Lower lobe of right lung (tissue), 2 donors: Measurements from ENCODE around the gene ALPI. TPM values are rescaled to one million over a fixed set of nuclear protein-coding genes. Genes with fewer than 3 reads are reported as not detected.
A peak's percentile ranks its signal among the peaks of the same experiment; 100 is the strongest.

Experiments
- ATAC-seq, 2 donors: fragments of 200-7000 bp; cut with Tn5 transposase; one replicate each; pipeline ENCODE4 v1.9.1; 2020 to 2022; ENCODE audit warnings: mild to moderate bottlenecking in 2 of 2, moderate library complexity in 2 of 2
- DNase-seq: peaks from one replicate; pipeline ENCODE4 v3.0.0-alpha.2; 2020
- H3K27ac ChIP-seq: fragments of 200-600 bp; one replicate; pipeline ENCODE4 v1.8.0; 2022
- H3K27me3 ChIP-seq: fragments of 200-600 bp; one replicate; pipeline ENCODE4 v1.8.0; 2022; ENCODE audit warnings: low read depth
- H3K36me3 ChIP-seq: fragments of 200-600 bp; one replicate; pipeline ENCODE4 v1.8.0; 2022; ENCODE audit warnings: mild to moderate bottlenecking
- H3K4me1 ChIP-seq: fragments of 200-600 bp; one replicate; pipeline ENCODE4 v1.8.0; 2022
- H3K4me3 ChIP-seq: fragments of 200-600 bp; one replicate; pipeline ENCODE4 v1.8.0; 2022; ENCODE audit warnings: mild to moderate bottlenecking
- H3K9me3 ChIP-seq: fragments of 200-600 bp; one replicate; pipeline ENCODE4 v1.8.0; 2022
- intact Hi-C: fragments of 100-400 bp; cut with DNase I; formaldehyde crosslinking; loops from one replicate; pipeline ENCODE4 v1.11.0; 2022
- total RNA-seq: library from RNA; stranded (reverse); fragmentation: NEBNext Ultra II Directional; extraction: Animal tissue kit (Norgen Biotek cat#: 25700); gene quantifications from one replicate; pipeline ENCODE4 v1.2.1, GENCODE V29; 2021
- TF ChIP-seq, protein P1 (sequence below): fragments of 200-600 bp; IDR thresholded peaks from one replicate; pipeline ENCODE4 v1.8.0; 2022; ENCODE audit warnings: antibody characterized with exemption, mild to moderate bottlenecking
- donor health status: DM: no; HTN: yes; CAD: no; lungs with severe emphysema.

ALPI gene
- total RNA-seq, 1 donor from 2014 or later, result not detected

DNA sequence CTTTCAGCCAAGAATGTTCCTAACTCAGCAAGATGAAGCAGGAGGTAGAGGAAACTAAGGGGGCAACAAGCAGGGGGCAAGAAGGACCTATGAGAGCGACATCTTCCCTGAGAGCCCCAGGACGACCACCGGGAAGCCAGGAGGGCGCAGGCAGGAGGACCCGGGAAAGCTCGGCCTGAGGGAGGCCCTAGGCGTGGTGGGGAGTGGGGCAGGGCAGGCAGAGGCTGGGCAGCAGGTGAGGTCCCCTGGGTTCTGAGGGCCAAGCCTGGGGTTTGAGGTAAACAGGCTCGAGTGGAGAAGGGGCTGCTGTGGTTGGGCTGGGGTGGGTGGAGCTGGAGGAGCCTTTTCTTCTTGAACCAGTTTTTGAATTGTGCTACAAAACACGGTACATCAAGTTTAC lies 1.3 kb upstream of the ALPI start:
- Histone ChIP-seq H3K36me3 (no peaks in the 10 kb centered on the region), H3K27me3 (peaks cover 24% of the 10 kb centered on the region), H3K27ac (no peak overlapping the region), H3K4me1 (no peaks in the 10 kb centered on the region), H3K9me3 (no peaks in the 10 kb centered on the region), H3K4me3 (no peak overlapping the region)
- DNase-seq, result peak; percentile 13
- intact Hi-C loops, result no loop called here
- ATAC-seq, result no peak
- TF ChIP-seq, protein P1, sequence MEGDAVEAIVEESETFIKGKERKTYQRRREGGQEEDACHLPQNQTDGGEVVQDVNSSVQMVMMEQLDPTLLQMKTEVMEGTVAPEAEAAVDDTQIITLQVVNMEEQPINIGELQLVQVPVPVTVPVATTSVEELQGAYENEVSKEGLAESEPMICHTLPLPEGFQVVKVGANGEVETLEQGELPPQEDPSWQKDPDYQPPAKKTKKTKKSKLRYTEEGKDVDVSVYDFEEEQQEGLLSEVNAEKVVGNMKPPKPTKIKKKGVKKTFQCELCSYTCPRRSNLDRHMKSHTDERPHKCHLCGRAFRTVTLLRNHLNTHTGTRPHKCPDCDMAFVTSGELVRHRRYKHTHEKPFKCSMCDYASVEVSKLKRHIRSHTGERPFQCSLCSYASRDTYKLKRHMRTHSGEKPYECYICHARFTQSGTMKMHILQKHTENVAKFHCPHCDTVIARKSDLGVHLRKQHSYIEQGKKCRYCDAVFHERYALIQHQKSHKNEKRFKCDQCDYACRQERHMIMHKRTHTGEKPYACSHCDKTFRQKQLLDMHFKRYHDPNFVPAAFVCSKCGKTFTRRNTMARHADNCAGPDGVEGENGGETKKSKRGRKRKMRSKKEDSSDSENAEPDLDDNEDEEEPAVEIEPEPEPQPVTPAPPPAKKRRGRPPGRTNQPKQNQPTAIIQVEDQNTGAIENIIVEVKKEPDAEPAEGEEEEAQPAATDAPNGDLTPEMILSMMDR, result no peak

DNA sequence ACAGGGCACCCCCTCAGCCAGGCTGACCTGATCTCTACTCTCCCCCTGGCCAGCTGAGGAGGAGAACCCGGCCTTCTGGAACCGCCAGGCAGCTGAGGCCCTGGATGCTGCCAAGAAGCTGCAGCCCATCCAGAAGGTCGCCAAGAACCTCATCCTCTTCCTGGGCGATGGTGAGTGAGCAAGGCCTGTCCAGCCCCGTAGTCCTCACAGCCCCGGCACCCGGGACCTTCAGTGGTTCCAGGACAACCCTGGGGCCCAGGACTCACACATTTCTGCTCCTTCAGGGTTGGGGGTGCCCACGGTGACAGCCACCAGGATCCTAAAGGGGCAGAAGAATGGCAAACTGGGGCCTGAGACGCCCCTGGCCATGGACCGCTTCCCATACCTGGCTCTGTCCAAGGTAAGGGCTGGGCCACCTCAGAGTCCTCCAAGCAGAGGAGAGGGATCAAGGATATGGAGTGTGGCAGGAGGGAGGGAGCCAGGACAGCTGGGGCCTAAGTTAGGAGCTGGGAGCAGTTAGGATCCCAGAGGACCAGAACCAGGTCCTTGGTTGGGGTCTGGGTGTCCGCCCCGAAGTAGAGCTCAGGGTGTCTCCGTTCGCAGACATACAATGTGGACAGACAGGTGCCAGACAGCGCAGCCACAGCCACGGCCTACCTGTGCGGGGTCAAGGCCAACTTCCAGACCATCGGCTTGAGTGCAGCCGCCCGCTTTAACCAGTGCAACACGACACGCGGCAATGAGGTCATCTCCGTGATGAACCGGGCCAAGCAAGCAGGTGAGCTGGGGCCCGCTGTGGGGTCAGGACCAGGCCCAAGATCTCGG lies 555 bp downstream of the ALPI start:
- Histone ChIP-seq H3K27ac (no peak overlapping the region), H3K9me3 (no peaks in the 10 kb centered on the region), H3K4me3 (no peak overlapping the region), H3K36me3 (no peaks in the 10 kb centered on the region), H3K4me1 (no peaks in the 10 kb centered on the region), H3K27me3 (peaks cover 26% of the 10 kb centered on the region)
- DNase-seq (peak; percentile 37), ATAC-seq (no peak)
- intact Hi-C loops, result no loop called here
- TF ChIP-seq, protein P1, result no peak

DNA sequence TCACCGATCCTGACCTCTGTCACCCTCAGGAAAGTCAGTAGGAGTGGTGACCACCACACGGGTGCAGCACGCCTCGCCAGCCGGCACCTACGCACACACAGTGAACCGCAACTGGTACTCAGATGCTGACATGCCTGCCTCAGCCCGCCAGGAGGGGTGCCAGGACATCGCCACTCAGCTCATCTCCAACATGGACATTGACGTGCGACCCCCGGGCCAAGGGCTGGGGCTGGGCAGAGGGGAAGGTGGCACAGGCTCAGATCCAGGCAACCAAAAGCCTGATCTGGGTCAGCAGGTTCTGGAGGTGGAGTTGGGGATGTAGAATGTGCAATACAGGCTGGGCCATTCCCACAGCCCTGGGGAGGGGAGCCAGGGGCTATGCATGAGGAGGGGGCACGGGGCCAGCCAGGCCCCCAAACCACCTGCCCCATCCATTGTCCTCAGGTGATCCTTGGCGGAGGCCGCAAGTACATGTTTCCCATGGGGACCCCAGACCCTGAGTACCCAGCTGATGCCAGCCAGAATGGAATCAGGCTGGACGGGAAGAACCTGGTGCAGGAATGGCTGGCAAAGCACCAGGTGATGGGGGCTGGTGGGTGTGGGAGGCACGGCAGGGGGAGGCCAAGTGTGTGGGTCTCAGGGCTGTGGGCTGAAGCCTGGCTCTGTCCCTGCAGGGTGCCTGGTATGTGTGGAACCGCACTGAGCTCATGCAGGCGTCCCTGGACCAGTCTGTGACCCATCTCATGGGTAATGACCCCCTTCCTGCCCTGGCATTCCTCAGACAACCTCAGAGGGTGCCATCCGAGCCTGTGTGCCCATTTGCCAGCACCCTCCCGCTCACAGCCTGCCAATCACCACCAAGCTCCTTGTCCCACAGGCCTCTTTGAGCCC lies 1.4 kb downstream of the ALPI start:
- TF ChIP-seq, protein P1, result no peak

GRCh38 chr2:232458051-232458660 lies 2.2 kb downstream of the ALPI start:
- intact Hi-C loops, result no loop called here
- DNase-seq (peak; percentile 31), ATAC-seq (no peak)
- no peak overlapping the region for H3K4me3 ChIP-seq
- no peak overlapping the region for H3K27ac ChIP-seq
- H3K36me3 ChIP-seq, result no peaks in the 10 kb centered on the region
- TF ChIP-seq, protein P1, result no peak
- peaks cover 26% of the 10 kb centered on the region for H3K27me3 ChIP-seq
- H3K9me3 ChIP-seq, result no peaks in the 10 kb centered on the region
- H3K4me1 ChIP-seq, result no peaks in the 10 kb centered on the region

More for the DNA sequence above, 1.4 kb downstream of the ALPI start:
- H3K4me3 ChIP-seq, result no peak overlapping the region
- H3K36me3 ChIP-seq, result no peaks in the 10 kb centered on the region
- ATAC-seq (no peak), DNase-seq (peak; percentile 32)
- intact Hi-C loops, result no loop called here
- H3K9me3 ChIP-seq, result no peaks in the 10 kb centered on the region
- no peak overlapping the region for H3K27ac ChIP-seq
- H3K27me3 ChIP-seq, result peaks cover 26% of the 10 kb centered on the region
- H3K4me1 ChIP-seq, result no peaks in the 10 kb centered on the region

DNA sequence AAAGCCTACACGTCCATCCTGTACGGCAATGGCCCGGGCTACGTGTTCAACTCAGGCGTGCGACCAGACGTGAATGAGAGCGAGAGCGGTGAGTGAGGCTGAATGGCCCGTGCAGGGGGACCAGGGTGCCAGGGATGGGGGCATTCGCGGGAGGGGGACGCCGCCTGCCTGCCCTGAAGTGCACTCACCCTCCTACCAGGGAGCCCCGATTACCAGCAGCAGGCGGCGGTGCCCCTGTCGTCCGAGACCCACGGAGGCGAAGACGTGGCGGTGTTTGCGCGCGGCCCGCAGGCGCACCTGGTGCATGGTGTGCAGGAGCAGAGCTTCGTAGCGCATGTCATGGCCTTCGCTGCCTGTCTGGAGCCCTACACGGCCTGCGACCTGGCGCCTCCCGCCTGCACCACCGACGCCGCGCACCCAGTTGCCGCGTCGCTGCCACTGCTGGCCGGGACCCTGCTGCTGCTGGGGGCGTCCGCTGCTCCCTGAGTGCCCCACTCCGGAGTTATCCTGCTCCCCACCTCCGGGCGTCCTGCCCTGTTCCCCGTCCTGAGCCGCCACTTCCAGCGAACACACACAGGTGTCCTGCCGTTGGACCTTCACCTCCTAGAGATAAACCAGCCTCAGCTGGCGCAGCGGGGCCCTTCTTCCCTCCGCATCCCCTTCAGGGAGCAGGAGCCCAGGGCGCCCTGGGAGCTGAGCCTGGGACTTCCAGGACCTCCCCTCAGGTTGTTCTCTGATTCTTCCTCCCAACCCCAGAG lies 2.9 kb downstream of the ALPI start:
- Histone ChIP-seq H3K4me1 (no peaks in the 10 kb centered on the region), H3K36me3 (no peaks in the 10 kb centered on the region), H3K27ac (no peak overlapping the region), H3K9me3 (no peaks in the 10 kb centered on the region), H3K27me3 (peaks cover 26% of the 10 kb centered on the region), H3K4me3 (no peak overlapping the region)
- intact Hi-C loops, result no loop called here
- no peak for ATAC-seq
- TF ChIP-seq, protein P1, result no peak
- DNase-seq, result peak; percentile 38
